ENCODE measurements around the gene ERMARD.
"Not testable (repeated sequence)": the region's sequence is repeated elsewhere in the genome, so short reads cannot be mapped to it uniquely, and the experiment has no call there.

ERMARD gene

GRCh38 chr6:169738204-169738975 is 13.0 kb upstream of the ERMARD start:
- no peak for DNase-seq

DNA sequence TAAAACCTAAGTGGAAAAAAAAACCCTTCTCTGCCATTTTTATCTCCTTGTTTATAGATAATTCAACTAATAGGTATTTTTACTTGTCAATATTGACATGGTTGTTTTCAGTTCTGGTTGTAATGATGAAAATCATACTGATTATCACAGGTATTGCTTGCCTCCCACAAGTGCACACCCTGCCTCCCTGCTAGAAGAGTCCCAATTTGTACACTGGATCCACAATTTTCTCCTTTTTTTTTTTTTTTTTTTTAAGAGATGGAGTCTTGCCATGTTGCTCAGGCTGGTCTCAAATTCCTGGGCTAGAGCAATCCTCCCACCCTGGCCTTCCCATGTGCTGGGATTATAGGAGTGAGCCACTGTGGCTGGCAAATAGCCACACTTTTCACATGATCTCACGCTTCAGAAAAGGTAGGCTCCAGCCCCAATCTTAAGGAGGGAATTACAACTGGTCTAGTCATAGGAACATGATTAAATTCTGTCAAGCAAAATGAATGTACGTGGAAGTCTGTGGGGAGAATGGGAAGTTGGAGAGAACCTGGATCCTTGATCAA is 12.4 kb upstream of the ERMARD start:
- DNase-seq = no peak

- no peak for DNase-seq
These were observed 10.1 kb upstream of the ERMARD start for GRCh38 chr6:169741344-169741743.

DNA sequence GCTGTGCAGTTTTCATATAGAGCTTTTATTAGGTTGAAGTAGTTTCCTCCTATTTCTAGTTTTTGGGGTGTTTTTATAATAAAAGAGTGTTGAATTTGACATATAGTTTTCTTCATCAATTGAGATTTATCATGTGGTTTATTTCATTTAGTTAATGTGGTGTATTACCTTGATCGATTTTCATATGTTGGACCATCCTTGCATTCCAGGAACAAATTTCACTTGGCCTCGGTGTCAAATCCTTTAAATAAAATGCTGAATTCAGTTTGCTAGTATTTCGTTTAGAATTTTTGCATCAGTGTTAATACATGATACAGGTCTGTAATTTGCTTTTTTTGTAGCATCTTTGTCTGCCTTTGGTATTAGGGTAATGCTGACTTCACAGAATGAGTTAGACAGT is 6.0 kb upstream of the ERMARD start:
- DNase-seq = no peak

DNA sequence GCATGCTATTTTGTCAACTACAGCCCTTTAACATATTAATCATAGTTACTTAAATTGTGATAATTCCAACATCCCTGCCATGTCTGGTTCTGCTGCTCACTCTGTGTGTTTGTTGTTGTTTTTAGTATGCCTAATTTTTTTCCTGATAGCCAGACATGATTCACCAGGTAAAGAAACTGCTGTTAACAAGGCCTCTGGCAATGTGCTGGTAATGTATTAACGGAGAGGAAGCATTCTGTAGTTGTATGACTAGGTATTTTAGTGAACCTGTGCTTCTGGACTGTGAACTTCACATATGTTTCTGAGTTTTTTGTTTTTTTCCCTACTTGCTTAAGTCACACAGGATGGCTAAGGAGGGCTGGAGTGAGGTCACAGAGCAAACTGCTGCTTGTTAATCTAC is 4.9 kb upstream of the ERMARD start:
- DNase-seq = no peak

DNA sequence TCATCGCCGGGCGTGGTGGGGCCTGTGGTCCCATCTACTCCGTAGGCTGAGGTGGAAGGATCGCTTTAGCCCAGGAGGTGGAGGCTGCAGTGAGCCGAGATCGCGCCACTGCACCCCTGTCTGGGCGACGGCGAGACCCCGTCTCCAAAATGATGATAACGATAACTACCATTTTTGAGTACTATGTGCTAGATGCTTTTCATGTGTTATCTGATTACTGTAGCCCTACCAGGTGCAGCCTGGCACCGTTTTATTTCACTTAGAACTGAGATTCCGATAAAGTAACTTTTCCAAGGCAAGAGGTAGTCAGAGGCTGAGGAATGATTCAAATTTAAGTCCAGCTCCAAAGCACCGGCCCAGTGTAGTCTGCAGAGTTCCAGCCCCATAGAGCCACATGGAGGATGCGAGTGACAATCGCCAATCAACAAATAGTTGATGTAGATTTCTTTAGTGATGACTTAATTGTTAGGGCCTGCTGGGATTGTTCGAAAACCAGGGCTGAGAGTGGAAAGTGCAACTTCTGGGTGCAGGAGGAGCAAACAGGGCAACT is 727 bp downstream of the ERMARD start:
- peak; percentile 6 for DNase-seq

- no peak for DNase-seq
These were observed 3.7 kb downstream of the ERMARD start for GRCh38 chr6:169755162-169755561.

- no peak for DNase-seq
These were observed 11.9 kb downstream of the ERMARD start for GRCh38 chr6:169763308-169763707.

- no peak for DNase-seq
These were observed 12.5 kb downstream of the ERMARD start for GRCh38 chr6:169763881-169764280.

- DNase-seq = not testable (repeated sequence)
These were observed 14.4 kb downstream of the ERMARD start for GRCh38 chr6:169765789-169766188.

DNA sequence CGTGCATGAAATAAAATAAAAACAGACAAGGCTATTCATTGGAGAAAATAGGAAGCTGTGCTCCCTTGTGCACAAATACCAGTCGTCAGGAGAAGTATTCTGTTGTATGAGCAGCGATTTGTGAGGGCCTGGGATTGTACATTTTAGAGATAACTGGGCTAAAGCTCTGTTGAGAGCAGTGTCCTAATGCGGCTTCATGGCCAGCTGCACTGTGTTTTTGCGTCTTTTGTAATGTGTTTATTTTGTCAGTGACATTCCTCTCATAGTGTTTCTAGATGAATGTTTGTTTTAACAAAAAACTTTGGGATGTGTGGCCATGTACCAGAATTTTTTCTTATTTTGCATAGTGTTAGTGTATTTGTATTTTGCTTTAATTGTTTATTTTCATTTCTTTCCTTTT is 14.8 kb downstream of the ERMARD start:
- DNase-seq = no peak

- DNase-seq = no peak
These were observed 15.7 kb downstream of the ERMARD start for GRCh38 chr6:169766921-169767736.

GRCh38 chr6:169774347-169774746 is 22.9 kb downstream of the ERMARD start:
- no peak for DNase-seq

DNA sequence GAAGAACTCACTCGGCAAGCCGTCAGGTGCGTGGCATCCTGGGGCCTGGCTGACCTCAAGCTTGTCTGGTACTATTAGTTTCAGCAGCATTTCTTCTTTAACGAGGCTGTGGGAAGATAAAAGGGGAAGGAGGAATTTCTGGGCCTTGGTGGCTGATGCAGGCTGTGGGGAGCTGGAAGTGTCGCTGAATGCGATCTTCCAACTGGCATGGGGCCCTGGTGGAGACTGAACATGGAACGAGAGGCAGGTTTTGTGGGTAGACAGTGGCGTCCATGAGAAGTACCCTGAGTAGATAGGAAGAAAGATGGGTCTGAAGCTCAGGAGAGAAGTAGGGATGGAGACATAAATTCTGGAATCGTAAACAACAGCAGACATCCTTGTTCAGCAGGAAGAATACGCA is 23.9 kb downstream of the ERMARD start:
- DNase-seq = no peak

DNA sequence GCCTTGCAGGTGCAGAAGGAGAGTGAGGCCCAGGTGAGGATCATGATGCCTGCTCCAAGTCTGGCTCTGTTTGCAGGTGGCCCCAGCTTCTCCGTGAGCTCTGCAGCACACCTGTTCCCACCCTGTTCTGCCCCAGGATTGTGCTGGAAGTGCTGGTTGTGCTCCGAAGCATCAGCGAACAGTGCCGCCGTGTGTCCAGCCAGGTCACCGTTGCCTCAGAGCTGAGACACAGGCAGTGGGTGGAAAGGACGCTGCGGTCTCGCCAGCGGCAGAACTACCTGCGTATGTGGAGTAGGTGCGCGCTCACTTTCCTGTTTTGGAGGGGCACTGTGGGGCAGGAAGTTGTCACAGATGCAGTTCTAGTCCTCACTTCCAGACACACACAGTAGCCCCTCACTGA is 25.0 kb downstream of the ERMARD start:
- no peak for DNase-seq

DNA sequence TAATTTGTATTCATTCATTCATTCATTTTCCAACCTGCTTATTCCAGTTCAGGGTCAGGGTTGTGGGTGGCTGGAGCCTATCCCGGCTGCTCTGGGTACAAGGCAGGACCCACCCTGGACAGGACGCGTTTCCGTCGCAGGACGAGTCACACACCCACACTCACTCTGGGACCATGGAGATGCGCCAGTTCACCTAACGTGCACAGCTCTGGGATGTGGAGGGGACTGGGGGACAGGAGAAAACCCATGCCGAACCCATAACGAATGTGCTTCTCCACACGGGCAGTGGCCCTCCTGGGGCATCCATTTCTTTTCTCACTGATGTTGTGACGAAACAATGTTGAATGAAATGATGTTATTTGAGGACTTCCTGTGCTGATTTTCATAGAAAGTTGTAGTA is 26.5 kb downstream of the ERMARD start:
- no peak for DNase-seq

GRCh38 chr6:169778646-169779045 is 27.2 kb downstream of the ERMARD start:
- DNase-seq = no peak

GRCh38 chr6:169779092-169779815 is 27.8 kb downstream of the ERMARD start:
- no peak for DNase-seq

GRCh38 chr6:169779896-169780295 is 28.5 kb downstream of the ERMARD start:
- no peak for DNase-seq

DNA sequence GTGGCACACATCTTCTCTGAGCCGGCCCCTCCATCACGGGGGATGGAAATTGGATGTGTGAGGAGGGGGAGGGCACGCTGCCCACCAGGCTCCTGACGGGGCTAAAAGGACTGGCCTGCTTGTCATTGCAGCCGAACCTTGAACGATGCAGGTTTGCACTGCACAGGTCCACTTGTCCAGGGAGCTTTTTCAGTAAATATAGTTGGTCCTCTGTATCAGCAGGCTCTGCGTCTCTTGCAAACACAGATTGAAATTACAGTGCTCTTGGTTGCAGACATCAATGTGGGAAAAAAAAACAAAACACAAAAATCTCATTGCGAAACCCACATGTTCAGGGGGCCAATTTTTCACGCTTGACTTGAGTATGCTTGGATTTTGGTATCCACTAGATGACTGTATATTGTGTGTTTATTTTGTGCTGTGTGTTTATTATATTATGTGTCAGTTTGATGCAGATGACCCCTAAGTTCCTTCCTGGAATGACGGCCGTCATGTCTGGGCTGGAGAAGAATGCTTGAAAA is 29.2 kb downstream of the ERMARD start:
- DNase-seq = no peak

GRCh38 chr6:169782966-169783365 is 31.5 kb downstream of the ERMARD start:
- DNase-seq = no peak

DNA sequence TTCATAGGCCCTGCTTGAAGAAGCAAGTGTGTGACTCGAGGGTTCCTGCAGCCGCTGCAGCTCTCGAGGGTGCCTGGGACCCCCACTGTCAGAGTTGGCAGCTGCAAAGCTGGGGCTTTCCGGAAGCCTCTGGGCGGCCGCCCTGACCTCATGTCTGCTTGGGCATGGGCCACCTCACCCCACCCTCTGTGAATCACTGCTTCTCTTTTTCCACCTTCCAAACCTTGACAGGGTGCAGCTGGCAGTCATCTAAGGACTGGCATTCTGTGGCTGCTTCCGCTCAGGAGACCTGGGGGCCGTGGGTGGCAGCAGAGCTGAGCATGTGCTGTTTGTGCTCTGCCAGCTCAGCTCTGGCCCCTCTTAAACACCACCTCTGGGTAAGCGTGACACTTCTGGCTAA is 32.0 kb downstream of the ERMARD start:
- DNase-seq = no peak
